EL (cell line): ENCODE data around the gene RTN4RL1.

Source experiments
- DNase-seq: peaks from one replicate; pipeline ENCODE4 v3.0.0-alpha.2; 2016

RTN4RL1 gene

DNA sequence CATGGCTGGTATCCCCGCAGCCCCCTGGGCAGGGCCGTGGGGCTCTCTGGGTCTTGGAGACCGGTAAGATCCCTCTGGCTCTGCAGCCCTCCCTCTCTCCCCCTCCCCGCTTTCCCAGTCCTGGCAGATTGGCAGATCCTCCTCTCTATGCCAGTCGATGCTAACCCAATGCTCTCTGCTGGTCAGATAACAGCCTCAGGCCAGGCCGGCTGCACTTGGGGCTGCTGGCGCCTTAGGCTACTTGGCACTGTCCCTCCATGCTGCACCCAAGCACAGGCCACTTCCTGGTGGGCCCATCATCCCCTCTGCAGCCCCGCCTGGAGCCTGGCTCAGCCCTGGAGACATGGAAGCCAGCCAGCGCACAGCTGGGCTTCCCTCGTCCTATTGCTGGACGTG lies 81.7 kb downstream of the RTN4RL1 start:
- no peak for DNase-seq

DNA sequence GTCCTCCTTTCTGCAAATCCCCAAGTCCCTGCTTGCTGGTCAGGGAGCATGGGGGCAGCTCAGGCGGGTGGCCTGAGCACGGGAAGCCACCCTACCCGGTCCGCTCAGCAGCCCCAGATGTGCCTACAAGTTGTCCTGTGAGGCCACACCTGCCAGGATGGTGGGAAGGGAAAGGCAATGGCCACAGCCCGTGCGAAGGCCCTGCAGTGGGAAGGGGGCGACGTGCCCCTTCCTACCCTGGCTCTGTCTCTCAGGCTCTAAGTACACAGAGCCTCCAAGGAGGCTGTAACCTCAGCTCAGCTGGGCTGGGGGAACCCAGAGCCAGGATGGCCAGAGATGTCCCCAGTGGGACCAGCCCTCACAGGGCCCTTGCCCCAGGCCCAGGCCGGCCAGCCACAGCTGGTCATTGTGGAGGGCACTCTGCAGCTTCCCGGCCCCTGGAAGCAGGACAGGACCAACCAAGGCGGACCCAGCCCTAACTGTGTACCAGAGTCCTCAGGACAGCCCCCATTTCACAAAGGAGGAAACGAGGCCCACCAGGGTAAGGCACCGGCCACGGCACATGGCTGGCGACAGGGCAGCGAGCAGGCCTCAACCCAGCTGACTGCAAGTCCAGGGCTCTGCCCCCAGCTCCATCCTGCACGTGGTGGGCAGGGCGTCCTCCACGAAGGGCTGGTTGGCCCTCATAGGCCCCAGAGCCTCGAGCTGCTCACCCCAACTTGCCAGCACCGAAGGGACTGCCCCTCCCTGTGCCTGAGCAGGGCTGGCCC lies 82.3 kb downstream of the RTN4RL1 start:
- DNase-seq: no peak

DNA sequence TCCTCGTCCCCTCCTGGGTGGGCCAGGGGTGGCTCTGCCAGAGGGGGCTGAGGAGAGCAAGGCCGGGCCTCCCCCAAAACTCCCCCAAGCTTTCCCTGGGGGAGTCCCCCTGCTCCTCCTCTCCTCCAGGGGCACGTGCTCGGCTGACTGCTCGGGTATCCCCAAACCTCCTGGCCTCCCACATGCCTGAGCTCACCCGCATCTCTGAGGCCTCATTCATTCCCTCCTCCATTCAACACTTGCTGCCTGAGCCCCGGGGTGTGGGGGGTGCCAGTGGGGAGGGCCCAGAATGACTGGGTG lies 83.1 kb downstream of the RTN4RL1 start:
- no peak for DNase-seq

DNA sequence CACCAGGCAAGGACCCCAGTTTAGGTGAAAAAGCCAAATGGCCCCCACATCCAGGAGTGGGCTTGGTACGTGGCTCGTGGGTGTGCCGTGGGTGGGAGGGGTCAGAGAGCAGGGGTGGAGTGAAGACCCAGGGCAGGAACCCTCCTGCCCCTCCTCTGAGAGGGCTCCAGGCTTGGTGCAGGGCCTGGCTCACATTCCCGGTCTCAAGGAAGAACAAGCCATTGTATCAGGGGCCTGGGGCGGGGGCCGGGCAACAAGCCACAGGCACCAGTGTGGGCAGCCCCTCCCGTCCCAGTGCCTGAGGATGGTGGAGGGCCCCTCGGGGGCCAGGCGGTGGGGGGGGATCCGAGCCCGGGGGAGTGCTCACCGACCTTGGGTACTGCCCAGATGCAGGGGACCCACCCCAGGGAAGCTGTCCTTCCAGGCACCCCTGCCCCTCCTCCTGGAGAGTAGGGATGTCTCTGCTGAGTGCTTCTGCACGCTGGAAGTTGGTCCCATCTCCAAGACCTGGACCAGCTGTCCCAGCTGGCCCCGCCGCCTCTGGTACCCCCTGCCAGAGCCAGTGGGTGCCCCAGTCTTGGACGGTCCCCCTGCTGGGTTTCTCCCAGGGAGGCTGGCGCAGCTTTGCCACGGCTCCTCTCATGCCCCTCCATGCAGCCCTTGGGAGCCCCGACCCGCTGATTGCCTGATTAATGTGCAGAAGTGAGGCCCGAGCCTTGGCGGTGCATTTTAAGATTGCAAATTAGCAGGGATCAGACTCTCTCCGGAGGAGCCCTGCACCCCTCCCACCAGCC lies 83.7 kb downstream of the RTN4RL1 start:
- no peak for DNase-seq

DNA sequence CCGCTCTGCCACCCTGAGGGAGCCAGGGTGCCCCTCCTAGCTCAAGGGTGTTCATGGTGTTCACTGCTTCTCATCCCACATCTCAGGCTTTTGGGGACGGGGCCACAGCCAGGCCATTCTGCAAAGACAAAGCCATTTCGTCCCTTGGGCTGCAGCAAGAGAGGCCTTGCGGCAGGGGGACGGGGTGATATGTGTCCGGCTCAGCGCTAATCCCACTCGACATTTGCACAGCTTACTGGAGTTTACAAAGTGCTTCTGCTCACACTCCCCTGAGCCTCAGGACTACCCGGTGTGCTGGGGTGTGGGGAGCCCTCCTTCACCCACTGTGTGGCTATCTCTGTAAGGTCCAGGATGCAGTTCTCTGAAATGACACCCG lies 84.3 kb downstream of the RTN4RL1 start:
- DNase-seq: no peak

DNA sequence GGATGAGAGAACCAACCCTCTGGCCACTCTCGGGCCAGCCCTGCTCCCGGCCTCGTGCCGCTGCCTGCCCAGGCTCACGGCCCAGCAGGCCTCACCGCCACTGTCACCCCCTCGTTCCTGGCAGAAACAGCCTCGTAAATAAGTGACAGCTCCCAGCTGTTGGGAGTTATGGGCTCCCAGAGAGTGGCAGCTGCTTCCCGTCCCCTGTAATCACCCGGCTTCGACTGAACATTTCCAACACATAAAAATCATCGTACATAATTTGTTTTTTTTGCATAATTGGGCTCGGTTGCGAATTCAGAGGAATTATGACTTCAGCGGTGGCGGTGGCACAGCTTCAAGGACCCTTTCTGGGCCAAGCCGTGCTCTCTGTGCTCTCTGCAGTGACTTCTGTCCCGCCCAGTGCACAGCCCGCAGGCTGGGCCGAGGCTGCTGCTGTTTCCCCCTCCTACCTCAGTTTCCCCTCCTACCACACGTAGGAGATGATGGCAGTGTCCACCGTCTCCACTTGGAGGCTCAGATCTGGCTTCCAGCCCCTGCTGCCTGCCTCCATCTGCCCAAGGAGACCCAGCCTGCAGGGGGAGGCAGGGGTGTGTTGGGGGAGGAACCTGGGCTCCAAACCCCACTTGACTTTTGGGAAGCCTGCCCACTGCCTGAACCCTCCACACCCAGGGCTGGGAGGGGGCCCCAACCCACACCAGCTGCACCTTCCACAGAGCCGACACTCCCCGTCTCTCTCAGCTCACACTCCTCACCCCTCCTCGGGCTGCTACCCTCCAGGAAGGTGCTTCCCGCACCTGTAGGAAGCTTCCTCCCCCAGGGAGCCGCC lies 84.9 kb downstream of the RTN4RL1 start:
- DNase-seq: no peak

DNA sequence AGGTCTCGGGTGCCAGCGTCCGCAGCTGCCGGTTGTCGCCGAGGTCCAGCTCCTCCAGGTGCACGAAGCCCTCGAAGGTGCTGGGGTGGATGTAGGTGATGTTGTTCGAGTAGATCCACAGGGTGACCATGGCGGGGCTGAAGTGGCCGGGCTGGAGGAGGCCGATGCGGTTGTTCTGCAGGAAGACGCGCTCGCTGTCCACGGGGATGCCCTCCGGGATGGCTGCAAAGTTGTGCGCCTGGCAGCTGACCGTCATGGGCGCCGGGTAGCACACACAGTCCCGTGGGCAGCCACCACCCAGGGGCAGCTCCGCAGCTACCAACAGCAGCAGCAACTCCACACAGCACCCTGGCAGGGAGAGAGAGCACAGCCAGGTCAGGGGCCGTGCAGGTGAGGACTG lies 87.7 kb downstream of the RTN4RL1 start:
- DNase-seq: no peak

DNA sequence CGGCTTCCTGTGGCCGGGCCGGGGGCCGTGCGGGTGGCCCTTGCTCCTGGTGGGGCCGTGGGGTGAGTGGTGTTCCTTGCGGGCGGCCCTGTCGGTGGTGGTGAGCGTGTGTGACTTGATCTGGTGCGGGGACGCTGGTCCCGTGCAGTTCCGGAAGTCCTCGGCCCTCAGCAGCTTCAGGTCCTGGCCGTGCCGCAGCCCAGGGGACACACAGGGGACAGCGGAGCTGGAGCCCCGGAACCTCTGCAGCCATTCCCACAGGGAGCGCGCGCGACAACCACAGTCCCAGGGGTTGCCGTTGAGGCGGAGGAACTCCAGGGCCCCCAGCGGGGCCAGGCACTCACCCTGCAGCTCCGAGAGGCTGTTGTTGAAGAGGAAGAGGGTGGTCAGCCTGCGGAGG lies 88.4 kb downstream of the RTN4RL1 start:
- DNase-seq: no peak

DNA sequence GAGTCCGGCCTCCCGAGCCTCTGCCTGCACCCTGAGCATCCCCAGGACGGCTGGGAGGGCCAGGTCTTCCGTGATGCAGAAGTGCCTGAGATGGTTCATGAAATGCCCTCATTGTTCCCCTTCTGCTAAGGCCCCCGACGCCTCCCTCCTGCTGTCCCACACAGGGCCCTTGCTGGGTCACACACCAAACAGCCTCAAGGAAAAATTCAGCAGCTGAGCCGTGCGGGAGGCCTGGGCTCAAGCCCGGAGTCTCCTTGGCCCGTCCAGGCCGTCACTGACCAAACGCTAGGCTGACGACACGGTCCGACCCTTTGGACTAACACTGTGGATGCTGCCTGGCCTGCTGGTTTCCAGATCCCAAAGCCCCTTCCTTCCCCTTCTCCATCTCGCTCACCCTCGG lies 90.2 kb downstream of the RTN4RL1 start:
- no peak for DNase-seq

DNA sequence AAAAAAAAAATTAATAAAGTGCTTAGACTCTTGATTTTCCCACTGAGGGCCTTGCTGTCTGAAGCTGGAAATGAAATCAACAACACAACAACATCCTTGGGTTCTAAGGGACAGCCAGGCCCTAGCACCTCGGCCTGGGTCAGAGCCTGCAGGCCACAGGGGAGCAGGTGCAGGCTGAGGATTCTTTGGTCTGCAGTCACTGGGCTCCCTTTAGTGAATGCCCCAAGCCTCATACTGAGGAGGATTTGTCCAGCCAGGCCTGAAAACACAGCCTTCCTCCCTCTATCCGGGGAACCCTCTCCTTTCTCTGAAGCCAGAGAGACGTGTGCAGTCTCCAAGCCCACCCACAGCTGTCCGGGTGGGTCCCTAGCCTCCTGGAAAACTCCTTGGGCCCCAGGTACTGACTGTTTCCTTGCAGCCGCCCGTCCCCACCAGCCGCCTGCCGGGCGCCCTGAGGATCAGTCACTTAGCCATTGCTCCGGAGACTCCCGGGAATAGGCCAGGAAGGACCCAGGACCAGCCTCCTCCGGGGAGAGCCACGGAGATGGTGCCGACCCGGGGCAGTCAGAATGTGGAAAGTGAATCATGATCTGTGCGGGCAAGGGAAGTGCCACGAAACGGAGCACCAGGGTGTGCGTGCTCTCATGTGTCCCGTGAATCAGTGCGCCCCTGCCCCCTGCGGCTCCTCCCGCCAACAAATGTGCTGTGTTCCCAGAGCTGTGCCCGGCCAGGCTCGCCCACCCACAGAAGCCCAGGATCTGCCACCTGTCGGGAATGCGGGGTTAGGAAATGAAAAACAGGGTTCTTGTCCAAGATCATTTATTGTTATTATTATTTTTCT lies 91.0 kb downstream of the RTN4RL1 start:
- no peak for DNase-seq

DNA sequence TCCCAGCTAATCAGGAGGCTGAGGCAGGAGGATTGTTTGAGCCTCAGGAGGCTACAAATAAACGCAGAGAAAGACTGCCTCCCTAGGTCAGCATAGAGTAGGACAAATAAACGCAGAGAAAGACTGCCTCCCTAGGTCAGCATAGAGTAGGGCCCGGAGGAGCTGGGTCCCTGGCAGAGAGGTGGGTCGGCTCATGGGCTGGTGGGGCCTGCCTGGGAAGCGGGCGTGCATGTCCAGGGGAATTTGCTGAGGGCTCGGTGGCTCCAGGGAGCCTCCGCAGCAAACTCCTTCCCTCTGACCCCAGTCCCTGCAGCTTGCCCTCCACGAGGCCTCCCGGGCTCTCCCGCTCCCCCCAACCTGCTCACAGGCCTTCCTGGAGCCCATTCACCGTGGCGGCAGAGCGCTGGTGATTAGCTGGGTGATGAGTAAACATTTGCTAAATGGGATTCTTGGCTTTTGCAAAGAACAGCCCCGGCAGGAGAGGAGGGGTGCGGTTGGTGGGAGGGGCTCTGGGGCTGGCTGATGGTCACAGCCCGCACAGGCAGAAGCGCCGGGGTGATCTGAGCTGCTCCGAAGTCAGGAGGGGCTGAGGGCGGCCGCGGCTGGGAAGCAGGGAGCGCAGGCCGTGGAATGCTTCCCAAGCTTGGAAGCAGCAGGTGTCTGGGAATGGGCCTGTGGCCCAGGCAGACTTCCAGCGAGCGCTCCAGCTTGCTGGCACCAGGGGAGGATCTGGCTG lies 93.1 kb downstream of the RTN4RL1 start:
- no peak for DNase-seq

DNA sequence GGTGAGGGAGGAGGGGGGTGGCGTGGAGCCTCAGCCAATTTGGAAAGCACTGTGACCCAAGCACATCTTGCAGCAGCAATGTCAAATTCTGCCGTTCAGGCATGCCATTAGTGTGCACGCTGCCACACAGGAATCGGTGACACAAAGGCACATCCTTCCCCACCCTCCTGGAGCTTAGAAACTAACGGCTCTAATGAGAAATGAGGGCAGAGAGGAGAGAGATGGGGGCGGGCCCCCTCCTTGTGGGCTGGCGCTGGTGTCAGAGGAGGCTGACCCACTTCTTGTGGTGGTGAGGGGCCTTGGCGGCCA lies 94.8 kb downstream of the RTN4RL1 start:
- no peak for DNase-seq

DNA sequence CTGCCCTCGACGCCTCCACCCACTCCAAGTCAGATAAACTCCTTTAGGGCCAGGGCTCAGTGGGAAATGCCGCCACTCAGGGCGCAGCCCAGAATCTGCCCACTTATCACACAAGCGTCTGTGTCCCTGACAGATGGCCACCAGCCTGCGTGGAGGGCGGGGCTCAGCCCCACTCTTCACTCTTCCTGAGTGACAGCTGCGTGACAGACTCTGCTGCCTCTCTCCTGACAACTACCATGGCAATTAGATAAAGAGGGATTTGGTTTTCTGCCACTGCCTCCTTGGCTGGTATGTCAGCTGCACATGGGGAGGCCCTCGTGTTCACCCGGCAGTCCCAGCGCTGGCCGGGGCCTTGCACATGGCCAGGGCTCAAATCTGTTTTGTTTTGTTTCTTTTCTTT lies 96.2 kb downstream of the RTN4RL1 start:
- no peak for DNase-seq

DNA sequence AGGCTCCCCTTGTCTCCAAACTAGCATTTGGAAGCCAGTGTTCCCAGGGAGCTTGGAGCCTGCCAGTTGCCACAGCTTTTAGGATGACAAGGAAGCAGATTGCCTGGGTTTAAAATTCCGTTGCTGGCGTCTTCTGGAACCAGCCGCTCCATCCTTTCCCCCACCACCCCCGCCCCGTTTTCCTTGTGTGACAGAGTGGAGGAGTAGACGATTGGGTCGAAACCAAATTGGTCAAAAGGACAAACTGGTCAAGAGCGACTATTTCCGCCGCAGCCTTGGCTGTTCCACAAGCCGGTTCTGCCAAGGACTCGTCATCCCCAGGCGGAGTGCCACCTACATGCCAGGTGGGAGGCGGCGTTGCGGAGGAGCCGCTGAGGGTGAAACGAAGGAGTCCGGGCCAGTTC lies 104.2 kb downstream of the RTN4RL1 start:
- DNase-seq: no peak

DNA sequence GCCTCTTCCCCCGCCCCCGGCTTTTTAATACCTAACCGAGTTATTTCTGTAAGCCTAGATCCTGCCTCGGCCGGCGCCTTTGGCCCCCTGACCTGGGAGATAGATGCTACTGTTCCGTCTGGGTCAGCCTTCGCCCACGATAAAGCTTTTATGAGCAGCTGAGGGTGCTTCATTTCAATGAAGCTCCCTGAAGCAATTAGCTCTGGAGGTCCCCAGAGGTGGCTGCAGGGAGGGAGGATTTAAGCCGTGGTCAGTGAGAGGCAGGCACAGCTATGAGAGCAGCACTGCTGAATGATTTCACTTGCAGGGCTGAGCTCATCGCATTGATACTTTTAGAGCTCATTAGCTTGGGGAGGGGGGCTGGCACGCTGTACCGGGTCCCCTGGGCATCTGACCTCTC lies 105.9 kb downstream of the RTN4RL1 start:
- no peak for DNase-seq

DNA sequence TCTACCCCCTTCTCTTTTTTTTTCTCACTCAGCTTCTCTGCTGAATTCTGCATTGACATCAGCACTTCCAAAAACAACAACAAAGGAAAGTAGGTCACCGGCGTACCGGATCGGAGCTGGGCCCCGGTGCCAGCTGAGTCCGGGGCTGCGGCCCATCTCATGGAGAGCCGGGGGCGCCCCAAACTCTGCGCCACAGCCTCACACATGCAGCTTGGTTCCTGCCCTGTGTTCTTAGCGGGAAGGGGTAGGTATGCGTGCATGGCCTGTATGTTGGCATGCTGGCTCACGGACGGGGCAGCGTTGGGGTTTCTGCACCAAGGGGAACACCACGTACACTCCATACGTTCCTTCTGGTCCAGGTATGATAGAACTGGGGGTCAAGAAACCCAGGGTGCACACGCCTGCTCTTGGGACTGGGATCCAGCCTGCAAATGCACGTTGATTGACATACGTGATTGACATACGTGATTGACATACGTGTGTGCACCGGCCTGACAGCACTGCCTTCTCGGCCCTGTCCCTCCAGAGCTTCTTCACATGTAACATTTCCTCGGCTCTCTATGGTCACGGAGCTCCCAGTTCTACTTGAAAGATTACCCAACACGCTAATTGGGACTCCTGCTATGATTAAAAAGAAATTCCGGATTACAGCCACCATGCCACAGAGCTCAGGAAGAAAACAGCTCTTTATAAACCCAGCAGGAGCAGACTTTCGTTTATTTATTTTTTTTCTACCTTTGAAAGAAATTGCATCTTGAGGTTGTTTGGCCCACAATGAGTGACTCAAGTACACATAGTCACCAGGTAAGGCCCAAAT lies 106.6 kb downstream of the RTN4RL1 start:
- DNase-seq: no peak

DNA sequence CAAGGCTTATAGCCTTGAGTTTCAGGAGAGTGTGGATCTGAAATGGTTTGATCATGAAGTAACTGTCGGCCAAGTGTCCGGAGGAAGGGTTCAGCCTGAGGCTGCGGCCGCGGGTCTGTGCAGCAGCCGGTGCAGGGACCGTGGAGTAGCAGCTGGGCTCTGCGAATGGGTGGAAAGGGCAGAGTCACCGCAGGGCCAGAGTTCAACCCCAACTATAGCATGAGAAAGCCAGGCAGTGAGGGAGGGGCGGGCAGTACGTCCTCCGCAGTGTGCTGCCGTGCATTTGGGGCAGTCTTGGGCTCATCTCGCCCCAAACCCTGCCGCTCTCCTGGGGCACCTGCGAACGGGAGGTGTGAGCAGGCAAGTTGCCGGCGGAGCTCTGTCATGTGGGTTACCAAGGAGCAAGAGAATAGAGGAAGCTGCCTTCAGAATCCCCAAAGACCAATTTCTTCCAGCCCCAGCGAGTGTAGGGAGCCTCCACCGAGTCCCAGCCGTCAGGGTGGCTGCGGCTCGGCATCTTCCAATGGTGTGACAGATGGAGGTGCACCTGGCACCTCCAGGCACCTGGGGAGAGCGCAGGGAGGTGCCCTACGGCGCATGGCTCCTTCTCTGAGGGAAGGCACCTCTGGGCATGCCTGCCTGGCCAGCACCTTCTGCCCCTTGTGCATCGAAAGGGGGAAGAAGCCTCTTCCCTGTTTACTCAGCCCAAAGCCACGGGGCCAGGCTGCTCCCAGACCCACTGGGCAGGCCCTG lies 108.0 kb downstream of the RTN4RL1 start:
- DNase-seq: no peak

DNA sequence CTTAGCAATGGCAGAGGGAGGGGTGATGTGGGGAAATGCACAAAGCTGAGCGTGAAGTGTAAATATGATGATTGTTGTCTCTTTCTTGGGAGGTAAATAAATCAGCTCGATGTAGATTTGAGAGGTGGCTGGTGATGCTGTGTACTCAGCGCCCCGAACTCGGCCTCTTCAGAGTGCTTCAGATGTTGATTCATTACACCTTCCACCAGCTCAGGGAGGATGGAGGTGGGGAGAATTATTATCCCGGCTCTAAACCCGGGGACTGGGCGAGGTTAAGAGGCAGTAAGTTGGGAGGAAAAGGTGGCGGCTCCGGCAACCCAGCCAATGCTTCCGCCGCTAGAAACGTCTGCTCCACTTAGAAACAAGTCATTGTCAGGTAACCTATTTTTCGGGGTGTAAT lies 108.8 kb downstream of the RTN4RL1 start:
- no peak for DNase-seq

DNA sequence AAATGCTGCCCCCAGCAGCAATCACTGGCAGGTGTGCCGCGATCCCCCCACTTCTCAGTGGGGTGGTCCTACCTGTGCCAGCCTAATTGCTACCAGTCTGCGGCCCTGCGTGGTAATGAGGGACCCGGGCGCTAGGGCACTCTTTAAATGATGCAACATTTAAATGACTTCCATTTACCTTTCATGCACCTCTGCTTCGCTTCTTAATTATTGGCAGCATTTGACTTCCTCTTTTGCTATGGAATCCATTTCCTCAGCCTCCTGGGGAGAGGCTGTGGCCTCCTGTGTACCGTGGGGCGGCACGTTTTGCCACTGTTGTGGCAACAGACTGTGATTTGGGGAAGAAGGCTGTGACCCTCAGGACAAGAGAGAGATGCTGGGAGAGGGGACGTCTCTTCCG lies 109.2 kb downstream of the RTN4RL1 start:
- no peak for DNase-seq

DNA sequence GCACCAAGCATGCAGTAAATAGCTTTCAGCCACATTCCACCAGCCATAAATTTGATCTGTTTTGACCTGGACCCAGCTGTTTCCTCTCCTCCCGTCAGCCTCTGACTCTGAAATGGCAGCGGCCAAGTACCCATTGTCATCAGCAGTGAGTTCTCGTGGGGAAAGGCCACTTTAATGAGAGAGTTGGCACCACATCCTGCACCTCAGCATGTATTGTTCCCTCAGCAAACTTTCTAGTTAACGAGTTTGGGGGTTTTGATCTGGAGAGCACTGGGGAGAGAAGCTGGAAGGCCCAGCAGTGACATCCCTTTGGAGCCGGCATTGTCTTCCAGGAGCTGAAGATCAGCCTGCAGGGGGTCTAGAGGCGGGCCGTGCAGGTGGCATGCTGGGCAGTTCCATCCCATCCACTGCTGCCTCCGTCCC lies 110.5 kb downstream of the RTN4RL1 start:
- no peak for DNase-seq

DNA sequence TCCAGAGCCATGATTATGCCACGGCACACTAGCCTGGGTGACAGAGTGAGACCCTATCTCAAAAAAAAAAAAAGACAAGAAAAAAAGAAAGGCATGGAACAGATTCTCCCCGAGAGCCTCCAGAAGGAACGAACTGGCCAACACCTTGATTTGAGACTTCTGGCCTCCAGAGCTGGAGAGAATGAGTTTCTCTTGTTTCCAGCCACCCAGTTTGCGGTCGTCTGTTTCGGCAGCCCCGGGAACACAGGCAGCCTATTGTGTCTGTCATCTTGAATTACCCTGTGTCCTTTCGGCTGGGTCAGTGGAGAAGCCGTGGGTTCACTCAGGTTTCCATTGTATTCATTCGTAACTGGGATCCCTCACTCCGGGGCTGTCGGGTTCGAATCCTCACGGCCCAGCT lies 111.4 kb downstream of the RTN4RL1 start:
- no peak for DNase-seq
